Mesothelial cell of epicardium (in vitro differentiated cells): ENCODE data around the gene SOX8. TPM values are rescaled to one million over a fixed set of nuclear protein-coding genes. Genes with fewer than 3 reads are reported as not detected.

ENCODE experiments used
- DNase-seq, 2 experiments: peaks; one replicate each; pipeline ENCODE4 v3.0.0; 2021; ENCODE audit warnings: low spot score in 2 of 2; ENCODE audit not compliant: unreplicated experiment in 2 of 2
- H3K27ac Mint-ChIP-seq: 2 replicates; pipeline ENCODE4 v1.8.0; 2021; ENCODE audit warnings: mixed read lengths
- H3K27me3 Mint-ChIP-seq: 2 replicates; pipeline ENCODE4 v1.8.0; 2021; ENCODE audit warnings: low read depth, mixed read lengths
- H3K36me3 Mint-ChIP-seq: 2 replicates; pipeline ENCODE4 v1.8.0; 2021; ENCODE audit warnings: mixed read lengths
- H3K4me1 Mint-ChIP-seq: 2 replicates; pipeline ENCODE4 v1.8.0; 2021; ENCODE audit warnings: mixed read lengths
- H3K4me3 Mint-ChIP-seq: 2 replicates; pipeline ENCODE4 v1.8.0; 2021; ENCODE audit warnings: mild to moderate bottlenecking, moderate library complexity, mixed read lengths
- H3K9me3 Mint-ChIP-seq: 2 replicates; pipeline ENCODE4 v1.8.0; 2021; ENCODE audit warnings: mixed read lengths
- total RNA-seq: library from RNA; stranded (reverse); gene quantifications from 3 replicates; pipeline ENCODE4 v1.2.1, GENCODE V29; 2021
- TF ChIP-seq, protein P1 (sequence below): fragments of 200-600 bp; sonication (generic); IDR thresholded peaks from one replicate; pipeline ENCODE4 v1.5.0; 2021; ENCODE audit warnings: antibody characterized with exemption; ENCODE audit not compliant: unreplicated experiment

The SOX8 gene
- total RNA-seq, 1 donor from 2014 or later, result 5.1 TPM

DNA sequence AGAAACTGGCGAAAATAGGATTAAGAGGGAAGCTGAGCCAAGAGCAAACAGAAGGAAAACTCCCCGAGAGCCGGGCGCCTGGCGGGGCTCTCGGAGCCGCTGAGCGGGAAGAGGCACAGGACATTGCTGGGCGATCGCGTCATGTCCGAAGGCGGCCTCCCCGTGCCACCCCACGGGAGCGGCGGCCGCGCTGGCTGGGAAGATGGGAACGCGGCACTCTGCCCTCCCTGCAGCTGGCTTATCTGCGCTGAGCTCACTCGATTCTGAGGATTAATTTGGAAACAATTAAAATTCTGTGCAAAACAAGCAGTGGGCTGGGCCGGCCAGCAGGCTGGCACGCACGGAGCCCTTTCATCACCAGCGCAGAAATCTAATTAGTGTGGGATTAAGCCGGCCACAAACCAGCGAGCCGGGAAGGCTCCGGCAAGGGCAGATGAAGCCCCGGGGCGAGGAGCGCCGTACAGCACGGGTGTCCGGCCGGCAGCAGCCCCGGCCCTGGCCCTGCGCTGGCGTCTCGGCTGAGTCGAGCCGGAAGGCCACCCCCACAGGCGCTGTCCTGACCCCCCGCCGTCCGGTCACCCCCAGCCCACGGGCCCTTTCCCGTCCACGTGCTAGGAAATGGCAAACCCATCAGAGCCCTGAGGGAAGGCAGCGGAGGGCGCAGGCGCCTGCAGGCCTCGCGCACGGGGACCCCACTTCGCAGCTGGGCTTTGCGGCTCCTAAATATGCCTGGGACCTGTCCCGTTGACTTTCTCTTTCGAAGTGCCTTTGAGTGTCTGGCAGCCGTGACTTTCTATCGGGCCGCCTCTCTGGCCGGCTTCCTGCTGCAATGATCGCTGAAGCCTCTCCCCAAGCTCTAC lies 37.9 kb downstream of the SOX8 start:
- Mint-ChIP-seq H3K36me3 (no peaks in the 10 kb centered on the region), H3K4me1 (peaks cover 18% of the 10 kb centered on the region), H3K9me3 (no peaks in the 10 kb centered on the region), H3K27me3 (peaks cover 1% of the 10 kb centered on the region), H3K27ac (no peak overlapping the region), H3K4me3 (no peak overlapping the region)
- no peak for DNase-seq
- TF ChIP-seq, protein P1, sequence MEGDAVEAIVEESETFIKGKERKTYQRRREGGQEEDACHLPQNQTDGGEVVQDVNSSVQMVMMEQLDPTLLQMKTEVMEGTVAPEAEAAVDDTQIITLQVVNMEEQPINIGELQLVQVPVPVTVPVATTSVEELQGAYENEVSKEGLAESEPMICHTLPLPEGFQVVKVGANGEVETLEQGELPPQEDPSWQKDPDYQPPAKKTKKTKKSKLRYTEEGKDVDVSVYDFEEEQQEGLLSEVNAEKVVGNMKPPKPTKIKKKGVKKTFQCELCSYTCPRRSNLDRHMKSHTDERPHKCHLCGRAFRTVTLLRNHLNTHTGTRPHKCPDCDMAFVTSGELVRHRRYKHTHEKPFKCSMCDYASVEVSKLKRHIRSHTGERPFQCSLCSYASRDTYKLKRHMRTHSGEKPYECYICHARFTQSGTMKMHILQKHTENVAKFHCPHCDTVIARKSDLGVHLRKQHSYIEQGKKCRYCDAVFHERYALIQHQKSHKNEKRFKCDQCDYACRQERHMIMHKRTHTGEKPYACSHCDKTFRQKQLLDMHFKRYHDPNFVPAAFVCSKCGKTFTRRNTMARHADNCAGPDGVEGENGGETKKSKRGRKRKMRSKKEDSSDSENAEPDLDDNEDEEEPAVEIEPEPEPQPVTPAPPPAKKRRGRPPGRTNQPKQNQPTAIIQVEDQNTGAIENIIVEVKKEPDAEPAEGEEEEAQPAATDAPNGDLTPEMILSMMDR, result no peak

DNA sequence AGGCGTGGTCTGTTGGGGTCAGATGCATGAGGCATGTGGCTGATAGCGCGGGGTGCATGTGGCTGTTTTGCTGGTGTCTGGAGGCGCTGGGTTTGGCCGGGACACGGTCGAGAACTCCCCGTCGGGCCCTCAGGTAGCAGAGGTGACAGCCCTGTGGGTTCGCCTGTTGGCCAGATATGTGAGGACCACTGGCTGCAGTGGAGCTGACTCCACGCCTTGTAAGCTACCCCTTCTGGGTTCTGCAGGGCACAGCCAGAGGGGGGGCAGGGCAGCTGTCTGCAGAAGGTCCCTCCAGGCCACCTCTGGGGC lies 38.5 kb downstream of the SOX8 start:
- Mint-ChIP-seq H3K27me3 (peaks cover 1% of the 10 kb centered on the region), H3K9me3 (no peaks in the 10 kb centered on the region), H3K36me3 (no peaks in the 10 kb centered on the region), H3K4me1 (peaks cover 12% of the 10 kb centered on the region), H3K4me3 (no peak overlapping the region), H3K27ac (no peak overlapping the region)
- no peak for DNase-seq
- TF ChIP-seq, protein P1, result no peak

DNA sequence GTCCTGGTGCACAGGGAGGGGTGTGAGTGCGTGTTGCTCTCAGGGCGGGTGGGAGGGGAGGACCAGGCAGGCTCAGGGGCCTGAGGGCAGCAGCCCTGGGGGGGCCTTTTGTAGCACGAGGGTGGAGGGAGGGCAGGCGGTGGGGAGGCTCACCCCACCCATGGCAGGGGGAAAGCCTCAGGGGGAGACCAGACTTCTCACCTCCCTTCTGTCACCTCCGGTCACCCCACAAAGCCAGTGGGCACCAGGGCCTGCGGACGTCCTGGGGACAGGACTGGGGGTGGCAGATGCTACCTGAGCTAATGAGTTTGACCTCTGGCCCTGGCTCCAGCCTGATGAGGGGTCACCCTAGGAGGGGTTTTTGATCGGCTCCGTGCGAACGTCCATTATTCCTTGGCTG lies 39.0 kb downstream of the SOX8 start:
- Mint-ChIP-seq H3K27ac (no peak overlapping the region), H3K9me3 (no peaks in the 10 kb centered on the region), H3K4me1 (peaks cover 9% of the 10 kb centered on the region), H3K27me3 (peaks cover 2% of the 10 kb centered on the region), H3K4me3 (no peak overlapping the region), H3K36me3 (no peaks in the 10 kb centered on the region)
- no peak for DNase-seq
- TF ChIP-seq, protein P1, result no peak

DNA sequence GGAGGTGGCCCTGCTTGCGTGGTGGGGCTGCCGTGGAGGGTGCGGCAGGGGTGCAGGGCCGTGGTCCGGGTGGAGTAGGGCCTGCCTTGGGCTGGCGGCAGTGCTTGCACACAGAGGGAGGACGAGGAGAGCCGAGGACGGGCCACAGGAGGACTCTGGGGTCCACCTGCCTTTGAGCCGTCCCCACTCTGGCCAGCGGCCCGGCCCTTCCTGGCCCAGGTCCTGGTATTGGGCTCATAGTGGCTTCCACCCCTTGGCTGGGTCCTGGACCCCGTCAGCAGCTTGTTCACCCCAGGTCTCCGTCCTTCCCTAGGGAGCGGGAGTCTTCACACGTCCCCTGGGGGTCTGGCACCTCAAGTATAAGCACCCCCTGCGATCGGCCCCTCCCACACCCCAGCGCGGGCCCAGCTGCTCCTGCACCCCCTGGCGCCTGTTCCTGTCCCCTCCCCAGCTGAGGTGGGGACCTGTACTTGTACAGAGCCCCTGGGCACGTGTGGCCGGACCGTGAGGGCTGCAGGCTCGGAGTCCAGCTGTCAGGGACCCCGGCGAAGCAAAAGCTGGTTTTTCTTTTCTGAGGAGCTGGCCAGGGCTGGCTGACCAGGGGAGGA lies 40.1 kb downstream of the SOX8 start:
- Mint-ChIP-seq H3K4me3 (no peak overlapping the region), H3K27me3 (peaks cover 6% of the 10 kb centered on the region), H3K36me3 (no peaks in the 10 kb centered on the region), H3K9me3 (no peaks in the 10 kb centered on the region), H3K27ac (no peak overlapping the region), H3K4me1 (peaks cover 8% of the 10 kb centered on the region)
- TF ChIP-seq, protein P1, result no peak
- DNase-seq, result no peak

DNA sequence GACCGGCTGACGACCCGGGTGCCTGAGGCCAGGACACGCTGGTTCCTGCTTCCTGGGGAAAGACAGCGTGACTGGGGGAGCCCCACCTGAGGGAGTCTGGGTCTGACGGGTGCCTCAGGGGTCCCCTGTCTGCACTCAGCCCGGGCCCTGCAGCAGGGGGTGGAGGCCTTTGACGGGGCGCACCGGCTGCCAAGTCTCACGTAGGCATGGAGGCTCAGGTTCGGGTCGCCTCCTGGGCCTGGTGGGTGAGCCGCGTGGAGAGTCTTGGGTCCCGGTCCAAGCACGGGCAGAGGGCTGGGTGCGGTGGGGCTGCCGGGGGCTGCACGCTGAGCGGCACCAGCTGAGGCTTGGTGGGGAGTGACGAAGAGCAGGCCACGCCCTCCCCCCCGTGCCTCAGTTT lies 40.9 kb downstream of the SOX8 start:
- DNase-seq, result no peak
- H3K4me3 Mint-ChIP-seq, result no peak overlapping the region
- no peak overlapping the region for H3K27ac Mint-ChIP-seq
- TF ChIP-seq, protein P1, result no peak
- peaks cover 8% of the 10 kb centered on the region for H3K4me1 Mint-ChIP-seq
- no peaks in the 10 kb centered on the region for H3K36me3 Mint-ChIP-seq
- H3K9me3 Mint-ChIP-seq, result no peaks in the 10 kb centered on the region
- peaks cover 6% of the 10 kb centered on the region for H3K27me3 Mint-ChIP-seq
